Measurements from ENCODE around the gene STXBP5.

Gene STXBP5

DNA sequence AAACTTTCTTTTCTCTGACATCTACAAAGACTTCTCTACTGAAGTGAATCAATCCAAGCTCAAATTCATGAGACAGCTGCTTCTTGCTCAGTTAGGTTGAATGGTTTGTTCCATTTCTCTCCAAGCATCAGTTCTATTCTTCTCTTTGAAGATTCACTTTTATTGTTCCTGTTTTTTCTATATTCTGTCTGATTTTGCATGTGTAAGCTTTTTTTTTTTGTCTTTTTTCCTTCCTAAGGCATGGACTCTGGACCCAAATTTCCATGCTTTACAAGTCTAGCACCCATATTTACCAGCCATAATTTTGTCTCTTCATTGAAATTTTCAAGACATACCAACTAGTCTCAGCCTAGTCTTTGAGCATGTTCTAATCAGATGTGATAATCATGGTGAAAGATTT lies 25.9 kb upstream of the STXBP5 start:
- no peak for DNase-seq (ENCODE audit: low spot score)

DNA sequence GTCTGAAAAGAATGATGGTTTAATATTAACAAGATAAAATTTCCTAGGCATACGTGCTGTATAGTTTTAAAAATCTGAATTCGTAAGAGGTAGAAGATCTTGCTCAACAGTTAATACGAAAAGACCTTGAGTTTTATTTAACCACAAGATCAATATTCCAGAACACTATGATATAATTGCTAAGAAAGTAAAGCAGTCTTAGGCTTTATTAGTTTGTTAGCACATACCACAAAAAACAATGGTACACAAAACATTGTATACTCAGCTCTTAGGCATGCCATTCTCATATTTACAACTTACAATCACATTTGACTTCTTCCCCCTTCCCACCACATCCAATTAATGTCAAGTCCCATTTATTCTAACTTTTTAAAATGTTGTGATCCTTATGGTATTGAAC lies 24.4 kb upstream of the STXBP5 start:
- no peak for DNase-seq (ENCODE audit: low spot score)

DNA sequence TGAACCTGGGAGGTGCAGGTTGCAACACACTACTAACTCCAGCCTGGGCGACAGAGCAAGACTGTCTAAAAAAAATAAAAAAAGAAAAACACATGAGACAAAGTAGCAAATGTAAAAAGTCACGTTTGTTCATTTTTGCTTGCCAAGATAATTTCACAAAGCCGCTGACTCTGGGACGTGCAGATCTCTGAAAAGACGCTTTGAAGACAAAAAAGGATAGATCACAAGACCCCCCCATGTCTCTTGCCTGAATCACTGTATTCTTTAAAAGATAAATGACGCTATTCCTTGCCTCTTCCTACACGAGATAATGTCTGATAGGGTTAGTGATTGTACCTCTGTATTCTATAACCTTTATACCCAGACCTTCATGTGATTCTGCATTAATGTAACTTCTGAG lies 23.3 kb upstream of the STXBP5 start:
- DNase-seq (ENCODE audit: low spot score), result no peak

DNA sequence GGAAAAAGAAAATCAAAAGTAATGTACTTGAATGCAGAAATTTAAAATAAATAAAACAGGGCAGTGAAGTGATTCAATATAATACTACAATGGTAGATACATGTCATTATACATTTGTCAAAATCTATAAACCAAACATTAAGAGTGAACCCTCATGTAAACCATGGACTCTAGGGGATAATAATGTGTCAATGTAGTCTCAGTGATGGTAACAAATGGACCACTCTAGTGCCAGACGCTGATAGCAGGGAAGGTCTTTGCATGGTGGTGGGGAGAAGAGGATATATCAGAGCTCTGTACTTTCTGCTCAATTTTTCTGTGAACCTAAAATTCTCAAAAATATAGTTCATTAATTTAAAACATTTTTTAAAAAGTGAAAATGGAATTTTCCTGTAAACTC lies 19.8 kb upstream of the STXBP5 start:
- no peak for DNase-seq (ENCODE audit: low spot score)

DNA sequence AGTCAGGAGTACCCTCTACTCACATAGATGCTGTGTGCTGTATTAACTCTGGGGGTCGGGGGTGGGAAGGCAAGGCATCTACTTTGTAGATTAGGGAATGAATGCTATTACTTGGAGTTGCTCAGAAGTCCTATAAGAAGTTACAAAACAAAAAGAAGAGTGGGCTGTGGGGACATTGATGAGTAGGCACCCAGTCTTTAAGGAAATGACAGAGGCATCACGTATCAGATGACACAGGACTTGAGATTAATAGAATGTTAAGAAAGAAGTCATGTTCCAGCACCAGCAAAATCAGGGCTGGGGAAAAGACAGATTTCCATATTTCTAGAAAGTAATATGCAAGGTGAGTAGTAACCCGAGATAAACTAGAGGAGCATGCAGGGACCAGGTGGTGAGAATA lies 19.0 kb upstream of the STXBP5 start:
- no peak for DNase-seq (ENCODE audit: low spot score)

DNA sequence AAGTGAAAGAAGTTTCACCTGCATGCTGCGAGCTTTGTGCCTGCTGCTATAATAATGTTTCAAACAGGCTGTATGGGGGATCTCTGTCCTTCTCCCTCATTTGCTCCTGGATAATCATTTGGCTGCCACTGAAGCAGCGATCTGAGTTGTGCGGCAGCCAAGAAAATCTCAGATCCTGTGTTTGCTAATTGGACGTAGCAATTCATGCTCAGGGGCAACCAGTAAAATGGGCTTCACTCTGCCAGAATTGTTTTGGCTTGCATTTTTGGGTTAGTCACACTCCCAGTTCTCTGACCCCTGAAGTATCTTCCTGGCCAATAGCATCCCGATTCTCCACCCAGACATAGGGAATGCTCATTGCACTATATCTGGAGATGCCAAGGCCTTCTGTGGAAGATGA lies 13.7 kb upstream of the STXBP5 start:
- DNase-seq (ENCODE audit: low spot score), result no peak

DNA sequence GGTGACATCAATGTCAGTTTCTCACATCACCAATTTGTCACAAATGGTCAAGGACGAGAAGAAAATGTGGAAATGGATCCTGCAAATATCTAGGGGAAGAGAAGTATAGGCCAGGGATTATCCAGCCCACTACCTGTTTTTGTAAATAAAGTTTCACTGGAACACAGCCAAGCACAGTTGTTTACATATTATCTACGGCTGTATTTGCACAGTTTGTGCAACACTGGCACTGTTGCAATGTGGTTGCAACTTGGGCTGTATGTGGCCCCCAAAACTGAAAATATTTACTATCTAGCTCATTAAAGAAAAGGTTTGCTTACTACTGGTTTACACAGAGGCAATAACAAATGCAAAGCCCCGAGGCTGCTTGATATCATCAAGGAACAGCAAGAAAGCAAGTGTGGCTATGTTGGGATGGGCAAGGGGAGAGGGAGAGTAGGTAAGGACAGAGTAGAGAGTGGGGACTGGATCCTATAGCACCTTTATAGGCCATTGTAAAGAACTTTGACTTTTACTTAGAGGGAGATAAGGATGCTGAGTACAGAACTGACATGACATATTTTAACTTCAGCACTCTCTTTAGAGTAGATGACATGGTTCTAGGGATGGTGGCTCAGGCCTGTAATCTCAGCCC lies 11.8 kb upstream of the STXBP5 start:
- no peak for DNase-seq (ENCODE audit: low spot score)

DNA sequence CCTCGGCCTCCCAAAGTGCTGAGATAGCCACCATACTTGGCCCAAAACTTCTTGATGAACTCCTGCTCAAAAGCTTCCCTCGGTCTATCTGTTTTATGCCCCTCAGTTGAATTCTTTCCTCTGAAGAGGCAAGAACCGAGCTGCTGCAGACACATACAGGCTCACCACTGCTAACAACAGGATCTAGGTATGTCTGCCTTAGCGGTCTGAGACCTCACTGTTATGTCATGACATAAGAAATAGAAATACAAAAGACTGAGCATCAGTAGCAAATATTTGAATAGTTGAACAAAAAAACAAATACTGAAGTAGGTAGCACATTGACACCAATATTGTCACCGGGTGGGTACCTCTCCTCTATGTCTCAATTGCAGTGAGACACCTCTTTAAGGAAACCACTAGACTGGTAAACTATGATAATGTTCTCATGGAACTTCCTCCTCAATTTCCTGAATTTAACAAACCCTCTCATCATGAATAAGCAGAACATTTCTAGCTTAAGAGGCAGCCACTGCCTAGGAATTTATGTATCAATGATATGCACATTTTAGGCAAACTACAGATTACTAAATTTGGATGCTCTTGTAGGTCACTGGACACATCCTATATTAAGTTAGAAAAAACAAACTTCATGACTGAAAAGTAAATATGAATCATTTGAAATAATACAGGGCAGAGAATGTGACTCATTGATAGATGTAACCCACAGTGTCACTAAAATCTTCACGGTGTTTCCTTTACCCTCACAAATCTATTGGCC lies 9.4 kb upstream of the STXBP5 start:
- DNase-seq (ENCODE audit: low spot score), result no peak

DNA sequence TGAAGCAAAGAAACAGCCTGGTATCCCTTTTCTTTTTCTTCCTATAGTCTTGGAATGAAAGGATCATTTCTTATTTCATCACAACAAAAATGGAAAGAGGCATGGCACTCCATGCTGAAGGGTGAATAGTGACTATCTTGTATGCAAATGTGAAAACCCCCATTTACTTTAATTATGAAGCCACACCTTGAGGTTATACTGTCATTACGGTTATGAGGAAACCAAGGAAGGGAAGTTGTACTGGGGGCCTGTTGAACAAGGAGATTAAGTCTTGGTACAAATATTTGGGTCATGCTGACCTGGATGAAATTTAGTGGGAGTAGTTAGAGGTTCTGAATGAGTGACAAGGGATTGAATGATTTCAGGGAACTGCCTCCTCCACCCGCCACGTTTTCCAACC lies 8.7 kb upstream of the STXBP5 start:
- DNase-seq (ENCODE audit: low spot score), result no peak

DNA sequence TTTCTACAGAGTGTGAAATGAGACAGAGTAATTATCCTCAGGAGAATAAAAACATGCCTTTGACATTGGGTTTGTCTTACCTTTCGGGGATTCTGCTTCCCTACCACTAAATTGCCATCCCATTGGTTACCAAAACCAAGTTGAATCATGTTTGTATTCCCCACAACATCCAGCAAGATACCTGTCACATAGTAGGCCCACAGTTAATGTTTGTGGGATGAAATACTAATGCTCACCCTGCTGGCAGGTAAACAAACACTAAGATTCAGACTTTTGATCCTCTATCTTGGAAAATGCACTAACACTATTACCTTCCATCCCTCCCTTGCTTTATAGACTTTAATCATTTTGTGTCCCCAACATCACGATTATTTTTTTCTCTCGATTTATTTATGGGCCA lies 8.2 kb upstream of the STXBP5 start:
- no peak for DNase-seq (ENCODE audit: low spot score)

DNA sequence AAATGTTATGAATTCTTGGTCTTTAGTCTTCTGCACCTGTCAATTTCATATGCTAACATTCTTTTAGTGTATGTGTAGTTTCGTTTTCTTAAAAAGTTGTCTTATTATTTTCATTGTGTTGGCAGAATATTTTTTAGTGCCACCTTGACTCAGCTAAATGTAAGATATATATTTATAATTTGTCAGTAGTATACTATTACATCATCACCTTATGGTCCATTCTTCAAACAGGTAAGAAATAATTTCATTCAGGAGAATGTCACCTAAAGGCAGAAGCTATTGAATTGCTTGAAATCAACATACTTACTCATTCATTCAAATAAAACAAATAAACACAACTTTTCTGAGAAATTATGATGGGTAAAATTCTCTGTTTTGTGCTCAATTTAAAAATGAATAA lies 3.5 kb upstream of the STXBP5 start:
- DNase-seq (ENCODE audit: low spot score), result no peak

DNA sequence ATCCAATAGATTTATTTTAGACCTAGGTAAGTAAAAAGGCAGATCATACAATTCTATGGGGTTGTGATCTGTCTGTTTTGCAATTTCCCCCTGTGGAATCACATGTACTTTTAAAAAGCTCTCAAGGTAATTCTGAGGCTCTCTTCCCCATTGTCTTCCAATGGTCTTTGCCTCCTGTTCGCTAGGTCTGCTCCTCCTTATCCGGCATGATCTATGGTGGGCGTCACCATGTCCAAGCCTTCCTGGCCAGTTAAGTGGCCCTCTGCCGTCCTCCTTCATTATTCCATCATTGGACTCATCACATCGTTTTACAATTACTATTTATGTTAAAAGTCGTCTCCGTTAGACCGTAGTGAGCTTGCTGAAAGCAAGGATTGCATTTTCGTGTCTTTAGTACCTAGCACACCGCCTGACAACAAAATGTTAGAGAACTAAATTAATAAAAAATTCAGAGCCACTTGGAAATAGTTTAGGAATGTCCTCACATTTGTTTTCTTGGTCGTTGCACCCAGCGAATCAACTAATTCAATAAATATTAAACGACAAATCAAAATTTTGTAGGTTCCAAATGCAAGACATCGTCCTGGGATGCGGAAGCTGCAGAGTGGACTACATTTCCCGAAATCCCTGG lies 2.2 kb upstream of the STXBP5 start:
- DNase-seq (ENCODE audit: low spot score), result peak; percentile 6

DNA sequence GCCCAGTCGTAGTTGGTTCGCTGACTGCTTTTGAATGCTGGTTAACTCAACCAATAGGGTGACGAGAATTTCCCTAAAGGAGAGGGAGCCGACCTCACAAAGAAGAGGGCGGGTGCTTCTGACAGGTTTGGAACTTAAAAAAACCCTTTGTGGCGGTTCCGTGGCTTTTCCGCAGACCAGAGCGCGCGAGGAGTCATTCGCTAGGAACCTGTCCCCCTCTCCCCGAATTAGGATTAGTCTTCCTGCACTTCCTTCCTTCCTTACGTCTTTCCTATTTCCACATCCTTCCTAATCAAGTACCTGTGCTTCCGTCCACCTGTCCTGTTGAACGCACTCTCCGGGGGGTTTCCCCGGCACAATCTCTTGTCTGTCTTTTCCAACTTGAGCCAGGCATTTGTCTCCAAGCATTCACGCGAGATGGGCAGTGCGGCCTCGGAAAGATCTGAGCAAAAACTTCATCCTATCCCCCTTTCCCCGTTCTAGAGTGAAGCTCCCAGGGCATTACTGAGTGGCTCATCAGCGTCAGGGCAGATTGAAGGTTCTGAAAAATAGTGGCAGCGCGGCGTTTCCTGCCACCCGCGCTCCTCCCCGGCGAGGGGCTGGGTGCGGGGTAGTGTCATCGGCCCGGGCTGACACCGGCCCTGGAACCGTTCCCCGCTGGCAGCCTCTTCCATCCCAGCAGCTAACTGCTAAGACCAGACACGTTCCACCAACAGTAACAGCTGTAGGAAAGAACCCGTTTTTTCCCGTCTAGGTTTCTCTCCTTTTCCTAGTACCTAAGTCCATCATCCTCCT lies 1.5 kb upstream of the STXBP5 start:
- peak; percentile 92 for DNase-seq (ENCODE audit: low spot score)

DNA sequence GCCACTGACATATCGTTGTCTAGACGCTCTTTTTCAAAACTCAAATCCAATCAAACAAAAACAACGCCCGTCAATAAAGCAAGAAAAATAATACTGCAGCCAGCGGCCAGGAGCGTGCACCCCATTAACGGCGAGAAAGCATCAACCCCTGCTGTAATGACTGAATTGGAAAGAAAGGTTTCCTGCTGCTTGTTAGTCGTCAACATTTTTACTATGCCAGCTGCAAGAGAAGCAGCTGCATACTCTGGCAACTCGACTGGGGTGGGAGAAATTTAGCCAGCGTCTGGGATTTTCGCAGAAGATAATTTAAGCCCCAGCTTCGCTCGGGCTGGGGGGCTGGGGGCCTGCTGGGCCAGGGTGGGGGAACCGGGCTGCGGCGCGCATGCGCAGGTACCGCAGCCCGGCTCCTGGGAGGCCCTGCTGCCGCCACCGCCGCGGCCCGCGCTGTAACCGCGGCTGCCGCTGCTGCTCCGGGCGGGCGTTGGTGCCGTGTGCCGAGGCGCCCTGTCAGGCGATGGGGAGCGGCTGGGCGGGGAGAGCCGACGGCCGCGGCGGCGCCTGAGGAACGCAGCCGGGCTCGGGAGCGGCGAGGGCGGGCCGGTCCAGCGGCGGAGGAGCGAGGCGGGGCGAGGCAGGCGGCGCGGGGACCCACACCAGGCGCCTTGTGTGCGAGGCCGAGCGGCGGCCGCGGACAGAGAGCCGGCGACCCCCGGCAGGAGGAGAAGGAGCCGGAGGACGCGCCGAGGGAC lies 732 bp upstream of the STXBP5 start:
- peak; percentile 93 for DNase-seq (ENCODE audit: low spot score)

DNA sequence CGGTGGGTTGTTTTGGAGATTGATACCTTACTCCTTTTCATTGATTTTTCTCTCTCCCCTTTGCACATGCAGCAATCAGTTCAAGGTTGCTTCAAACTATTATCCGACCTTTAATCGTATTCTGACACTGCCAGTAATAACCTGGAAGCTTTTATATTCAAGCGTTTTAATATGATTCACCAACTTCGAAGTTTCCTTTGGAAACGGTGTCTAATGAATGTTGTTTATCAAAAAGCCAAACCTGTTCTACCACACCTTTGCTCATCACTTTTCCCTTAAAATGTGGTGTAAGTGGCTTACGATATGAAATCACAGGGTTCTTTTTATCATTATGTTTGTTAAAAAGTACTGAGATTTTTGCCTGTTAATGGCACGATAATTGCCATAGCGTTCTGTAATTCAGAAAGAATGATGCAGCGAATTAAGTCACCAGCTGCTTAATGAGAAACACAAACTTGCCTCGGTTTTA lies 660 bp downstream of the STXBP5 start:
- no peak for DNase-seq (ENCODE audit: low spot score)

DNA sequence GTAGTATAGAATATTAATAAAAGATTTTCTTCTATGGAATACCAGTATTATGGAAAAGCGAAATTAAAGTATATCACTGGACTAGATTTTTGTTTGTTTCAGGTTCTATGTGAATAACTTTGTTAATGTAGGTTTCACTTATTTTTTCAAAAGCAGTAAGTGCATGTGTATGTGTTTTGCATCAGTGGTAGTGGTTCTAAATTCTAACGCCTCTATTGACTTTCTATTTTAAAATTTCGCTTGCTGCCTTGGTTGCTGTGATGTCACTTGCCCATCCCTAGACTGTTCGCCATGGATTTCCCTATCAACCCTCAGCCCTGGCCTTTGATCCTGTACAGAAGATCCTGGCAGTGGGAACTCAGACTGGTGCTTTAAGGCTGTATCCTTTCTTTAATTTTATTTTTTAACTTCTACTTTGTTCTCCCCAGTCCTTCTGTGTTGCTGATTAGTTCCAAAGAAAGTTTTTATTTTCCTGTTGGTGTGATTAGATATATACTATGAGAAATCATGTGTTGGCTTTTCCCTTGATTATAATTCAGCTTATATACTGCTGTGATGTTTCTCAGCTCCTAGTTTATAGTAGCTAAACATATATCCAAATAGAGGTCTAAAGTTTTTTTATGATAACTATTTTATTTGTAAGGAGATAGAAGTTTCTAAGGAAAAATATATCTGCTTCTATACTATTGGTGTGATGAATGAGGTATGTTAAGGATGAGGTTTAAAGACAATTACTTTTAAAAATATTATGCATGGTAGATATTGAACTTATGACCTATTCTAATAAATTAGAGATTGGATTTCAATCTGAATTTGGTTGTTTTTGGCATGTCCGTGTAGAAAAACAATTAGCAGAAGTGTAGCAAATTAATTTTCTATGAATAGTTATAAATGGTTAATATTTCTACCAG lies 1.7 kb downstream of the STXBP5 start:
- no peak for DNase-seq (ENCODE audit: low spot score)

DNA sequence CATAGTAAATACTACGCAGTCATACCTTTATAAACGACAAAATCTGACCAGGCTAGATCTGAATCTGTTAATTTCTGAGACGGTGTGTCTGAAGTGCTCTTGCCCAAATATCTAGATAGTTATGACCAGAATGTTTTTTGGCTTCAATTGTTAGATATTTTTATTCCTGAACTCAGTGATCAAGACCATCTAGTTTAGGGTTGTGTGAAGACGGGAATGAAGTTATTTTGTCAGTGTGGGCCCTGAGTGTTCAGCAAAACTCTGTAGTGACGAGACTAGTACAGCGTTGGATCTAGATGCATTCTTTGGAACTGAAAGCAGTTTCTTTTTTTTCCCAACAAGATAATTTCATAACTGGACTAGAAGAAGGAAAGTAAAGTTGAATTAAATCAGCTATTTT lies 3.1 kb downstream of the STXBP5 start:
- no peak for DNase-seq (ENCODE audit: low spot score)

DNA sequence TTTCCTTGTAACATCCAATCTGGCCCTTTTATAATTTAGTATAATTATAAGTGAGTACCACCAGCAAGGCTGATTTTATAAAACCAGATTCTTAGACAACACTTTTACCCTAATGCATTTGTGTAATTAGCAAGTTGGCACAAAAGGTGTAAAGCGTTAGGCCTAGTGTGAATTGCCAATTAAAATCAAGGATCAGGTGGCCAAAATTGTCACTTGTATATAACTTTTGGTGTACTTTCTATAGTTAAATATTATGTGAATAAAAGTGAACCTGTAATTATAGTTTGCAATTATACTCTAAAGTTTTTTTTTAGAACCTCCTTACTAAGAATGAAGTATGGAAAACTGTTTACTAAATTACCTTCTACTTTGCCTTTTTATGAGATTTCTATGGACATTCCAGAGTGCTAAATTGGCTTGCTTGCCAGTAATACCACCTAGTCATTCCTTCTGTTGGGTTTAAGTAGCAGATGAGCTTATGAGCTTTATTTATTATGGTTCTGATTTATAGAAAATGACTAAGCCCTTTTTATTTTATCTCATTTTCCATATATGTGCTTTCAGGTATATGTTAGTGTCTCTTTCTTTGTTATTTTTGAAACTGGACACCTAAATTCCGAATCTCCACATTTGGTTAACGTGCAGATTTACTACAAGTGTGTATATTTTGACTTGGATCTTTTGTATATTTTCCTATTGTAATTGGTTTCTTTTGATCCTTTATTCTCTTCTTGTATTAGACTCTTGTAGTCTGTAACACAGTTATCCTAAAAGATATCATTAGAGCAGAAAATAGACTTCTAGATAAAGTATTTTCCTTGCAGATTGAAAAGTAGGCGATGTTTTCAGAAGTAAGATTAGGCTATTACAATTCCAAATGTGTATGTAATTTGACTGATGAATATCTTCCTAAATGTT lies 3.9 kb downstream of the STXBP5 start:
- DNase-seq (ENCODE audit: low spot score), result no peak

DNA sequence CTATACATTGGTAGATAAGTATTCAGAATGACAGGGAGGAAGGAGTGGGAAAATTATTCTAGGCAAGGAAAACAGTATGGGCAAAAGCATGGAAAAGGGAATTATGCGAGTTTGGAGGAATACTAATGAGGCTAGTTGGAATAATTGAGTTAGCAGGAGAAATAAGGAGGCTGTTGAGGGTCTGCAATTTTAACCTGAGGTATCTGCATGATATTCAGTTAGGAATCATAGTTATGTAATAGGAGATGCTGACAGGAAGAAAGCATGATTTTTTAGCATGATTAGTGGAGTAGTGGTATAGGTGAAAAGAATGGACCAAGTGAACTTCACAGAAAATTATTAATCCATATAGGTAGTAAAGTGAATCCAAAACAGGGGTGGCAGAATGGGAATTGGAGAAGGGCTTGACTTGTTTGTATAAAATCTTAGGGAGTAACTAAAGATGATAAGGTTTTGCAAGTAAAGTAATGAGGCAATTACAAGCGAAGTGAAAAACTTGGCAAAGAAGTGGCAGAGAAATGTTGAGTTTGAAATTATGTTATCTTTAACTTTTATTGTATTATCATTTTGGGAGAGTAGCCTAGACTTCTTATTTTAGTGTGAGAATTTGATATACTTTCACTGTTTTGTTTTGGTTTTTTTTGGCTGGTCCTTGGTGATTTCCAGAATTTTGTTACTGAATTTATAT lies 5.7 kb downstream of the STXBP5 start:
- DNase-seq (ENCODE audit: low spot score), result no peak
